ENCODE results near the gene LIAS. TPM values are rescaled to one million over a fixed set of nuclear protein-coding genes. Genes with fewer than 3 reads are reported as not detected.
"Not testable (repeated sequence)": the region's sequence is repeated elsewhere in the genome, so short reads cannot be mapped to it uniquely, and the experiment has no call there.

LIAS gene
- total and polyA plus RNA-seq, 2 of the 13 experiments (the other 11 are each of a cell fraction or from before 2014, with no cell fraction given) = 16.0 to 16.6 TPM

- peak; percentile 60; the same call in 1 of the 2 replicates for TF ChIP-seq ZNF770 (CRISPR knock-in tag; IDR thresholded peaks at IDR 0.05)
- TF ChIP-seq CREM (IDR thresholded peaks at IDR 0.05) = peak; percentile 37; the same call in 1 of the 2 replicates
- not testable (repeated sequence) for TF ChIP-seq CREM (CRISPR knock-in tag; IDR thresholded peaks at IDR 0.05); SOX6 (IDR thresholded peaks at IDR 0.05)
- TF ChIP-seq PHF21A (CRISPR knock-in tag; IDR thresholded peaks at IDR 0.05) = peak; percentile 34; the same call in 1 of the 2 replicates
- TF ChIP-seq SALL1 (CRISPR knock-in tag; IDR thresholded peaks at IDR 0.05) = peak; percentile 76
- peak; percentile 58 for TF ChIP-seq ONECUT2 (CRISPR knock-in tag; IDR thresholded peaks at IDR 0.05)
- TF ChIP-seq SP5 (CRISPR knock-in tag; IDR thresholded peaks at IDR 0.05; ENCODE audit: borderline replicate concordance, low read depth) = peak; percentile 68; the same call in 1 of the 2 replicates
- TF ChIP-seq HNF4A (CRISPR knock-in tag; IDR thresholded peaks at IDR 0.05) = peak; percentile 78
- peak; percentile 28; the same call in 1 of the 2 replicates for TF ChIP-seq ZFX (CRISPR knock-in tag; IDR thresholded peaks at IDR 0.05; ENCODE audit: low read depth)
- peak; percentile 20; the same call in 1 of the 2 replicates for TF ChIP-seq SOX5 (CRISPR knock-in tag; IDR thresholded peaks at IDR 0.05; ENCODE audit: borderline replicate concordance)
- peak; percentile 81 for TF ChIP-seq GATAD2A (CRISPR knock-in tag; IDR thresholded peaks at IDR 0.05)
- TF ChIP-seq SOX6 (CRISPR knock-in tag; IDR thresholded peaks at IDR 0.05) = peak; percentile 41; the same call in 1 of the 2 replicates
- peak; percentile 60; the same call in 1 of the 2 replicates for TF ChIP-seq ZNF362 (CRISPR knock-in tag; IDR thresholded peaks at IDR 0.05; ENCODE audit: borderline replicate concordance)
Observed at GRCh38 chr4:39425297-39425696, 33.6 kb upstream of the LIAS start (continued).

All from HepG2 (cell line).